ENCODE data around the gene PRR7. TPM values are rescaled to one million over a fixed set of nuclear protein-coding genes. Genes with fewer than 3 reads are reported as not detected.
A peak's percentile ranks its signal among the peaks of the same experiment; 100 is the strongest.

Gene PRR7
- total RNA-seq, 1 donor from 2014 or later, result 5.5 TPM

GRCh38 chr5:177456976-177457851 is 10.6 kb downstream of the PRR7 start:
- no peaks in the 10 kb centered on the region for H3K27me3 Mint-ChIP-seq (ENCODE audit: low read depth)
- no peaks in the 10 kb centered on the region for H3K9me3 Mint-ChIP-seq (ENCODE audit: low read depth)
- peak; percentile 93 for DNase-seq (ENCODE audit: low spot score)
- peaks cover 17% of the 10 kb centered on the region for H3K4me1 Mint-ChIP-seq (ENCODE audit: low read depth)
- peak; percentile 72 for TF ChIP-seq CTCF (IDR thresholded peaks at IDR 0.05)
- H3K36me3 Mint-ChIP-seq (ENCODE audit: low read depth), result peaks cover 10% of the 10 kb centered on the region
- no peak overlapping the region for H3K4me3 Mint-ChIP-seq (ENCODE audit: unreplicated experiment)
- H3K27ac Mint-ChIP-seq (ENCODE audit: unreplicated experiment), result peak overlapping the region; percentile 74

GRCh38 chr5:177457852-177458681 is 11.5 kb downstream of the PRR7 start:
- H3K36me3 Mint-ChIP-seq (ENCODE audit: low read depth), result peaks cover 12% of the 10 kb centered on the region
- H3K27ac Mint-ChIP-seq (ENCODE audit: unreplicated experiment), result peak overlapping the region; percentile 74
- H3K4me1 Mint-ChIP-seq (ENCODE audit: low read depth), result peaks cover 17% of the 10 kb centered on the region
- H3K27me3 Mint-ChIP-seq (ENCODE audit: low read depth), result no peaks in the 10 kb centered on the region
- no peak overlapping the region for H3K4me3 Mint-ChIP-seq (ENCODE audit: unreplicated experiment)
- no peaks in the 10 kb centered on the region for H3K9me3 Mint-ChIP-seq (ENCODE audit: low read depth)
- no peak for DNase-seq (ENCODE audit: low spot score)
- peak; percentile 5 for TF ChIP-seq CTCF (IDR thresholded peaks at IDR 0.05)

GRCh38 chr5:177458912-177459350 is 12.3 kb downstream of the PRR7 start:
- H3K27me3 Mint-ChIP-seq (ENCODE audit: low read depth), result no peaks in the 10 kb centered on the region
- TF ChIP-seq CTCF (IDR thresholded peaks at IDR 0.05), result no peak
- peaks cover 15% of the 10 kb centered on the region for H3K4me1 Mint-ChIP-seq (ENCODE audit: low read depth)
- peak; percentile 93 for DNase-seq (ENCODE audit: low spot score)
- H3K9me3 Mint-ChIP-seq (ENCODE audit: low read depth), result no peaks in the 10 kb centered on the region
- H3K4me3 Mint-ChIP-seq (ENCODE audit: unreplicated experiment), result no peak overlapping the region
- H3K27ac Mint-ChIP-seq (ENCODE audit: unreplicated experiment), result peak overlapping the region; percentile 22
- H3K36me3 Mint-ChIP-seq (ENCODE audit: low read depth), result peaks cover 17% of the 10 kb centered on the region

GRCh38 chr5:177459357-177459756 is 12.7 kb downstream of the PRR7 start:
- Mint-ChIP-seq H3K27ac (ENCODE audit: unreplicated experiment) (peak overlapping the region; percentile 69), H3K4me3 (ENCODE audit: unreplicated experiment) (no peak overlapping the region), H3K27me3 (ENCODE audit: low read depth) (no peaks in the 10 kb centered on the region), H3K9me3 (ENCODE audit: low read depth) (no peaks in the 10 kb centered on the region), H3K36me3 (ENCODE audit: low read depth) (peaks cover 17% of the 10 kb centered on the region), H3K4me1 (ENCODE audit: low read depth) (peaks cover 13% of the 10 kb centered on the region)
- no peak for DNase-seq (ENCODE audit: low spot score)
- no peak for TF ChIP-seq CTCF (IDR thresholded peaks at IDR 0.05)

Measured in chondrocyte (in vitro differentiated cells).